ENCODE measurements around the gene TUBGCP2.

The TUBGCP2 gene

DNA sequence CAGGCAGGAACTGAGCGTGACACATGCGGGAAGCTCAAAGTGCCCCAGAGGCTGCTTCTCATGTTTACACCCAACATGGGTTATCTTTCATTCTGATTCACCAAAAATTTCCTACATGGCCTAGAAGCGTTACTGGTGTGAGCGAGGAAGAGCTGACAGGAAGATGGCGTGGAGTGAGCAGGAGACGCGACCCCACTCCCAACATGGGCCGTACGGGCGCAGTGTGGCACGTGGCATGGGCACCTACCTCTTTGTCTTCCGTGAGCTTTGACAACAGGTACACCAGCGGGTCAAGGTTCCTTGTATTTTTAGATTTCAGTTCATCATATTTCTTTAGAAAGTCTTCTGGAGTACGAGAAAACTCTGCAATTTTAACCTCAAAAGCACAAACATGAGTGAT is 8.9 kb downstream of the TUBGCP2 start:
- no peak for DNase-seq

DNA sequence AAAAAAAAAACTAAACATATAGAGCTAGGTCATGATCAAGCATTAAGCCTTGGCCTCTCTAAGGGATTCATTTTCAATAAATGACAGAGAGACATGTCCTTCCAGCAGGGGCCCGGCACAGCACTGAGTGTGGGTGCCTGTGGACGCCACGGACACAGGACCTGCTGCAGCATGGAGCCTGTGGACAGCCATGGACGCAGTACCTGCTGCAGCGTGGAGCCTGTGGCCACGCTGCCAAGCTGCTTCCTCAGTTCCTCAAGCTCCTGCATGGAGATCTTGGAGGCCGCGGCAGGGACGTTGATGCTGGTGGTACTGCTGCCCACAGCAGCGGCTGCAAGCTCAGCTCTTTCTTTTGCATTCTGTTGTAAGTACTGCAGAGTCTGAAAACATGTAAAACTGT is 9.4 kb downstream of the TUBGCP2 start:
- no peak for DNase-seq

DNA sequence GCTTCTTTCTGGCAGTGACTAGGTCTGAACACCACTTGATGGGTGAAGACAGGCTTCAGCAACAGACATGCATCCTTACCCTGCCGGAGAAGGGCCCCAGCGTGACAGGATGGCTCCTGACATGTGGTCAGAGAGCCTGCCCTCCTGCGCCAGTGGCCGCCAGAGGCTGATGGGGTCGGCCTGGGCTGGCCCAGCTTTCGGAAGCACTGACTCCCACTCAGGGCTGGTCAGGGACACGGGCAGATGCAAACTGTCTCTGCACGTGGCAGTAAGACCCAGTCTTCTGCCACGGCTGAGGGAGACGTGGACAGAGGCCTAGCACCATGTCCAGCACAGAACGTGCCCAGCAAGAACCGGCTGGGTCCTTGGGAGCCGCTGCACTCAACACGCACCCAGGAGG is 10.2 kb downstream of the TUBGCP2 start:
- no peak for DNase-seq

GRCh38 chr10:133297504-133297903 is 11.2 kb downstream of the TUBGCP2 start:
- DNase-seq = no peak

GRCh38 chr10:133295426-133296320 is 13.0 kb downstream of the TUBGCP2 start:
- no peak for DNase-seq

DNA sequence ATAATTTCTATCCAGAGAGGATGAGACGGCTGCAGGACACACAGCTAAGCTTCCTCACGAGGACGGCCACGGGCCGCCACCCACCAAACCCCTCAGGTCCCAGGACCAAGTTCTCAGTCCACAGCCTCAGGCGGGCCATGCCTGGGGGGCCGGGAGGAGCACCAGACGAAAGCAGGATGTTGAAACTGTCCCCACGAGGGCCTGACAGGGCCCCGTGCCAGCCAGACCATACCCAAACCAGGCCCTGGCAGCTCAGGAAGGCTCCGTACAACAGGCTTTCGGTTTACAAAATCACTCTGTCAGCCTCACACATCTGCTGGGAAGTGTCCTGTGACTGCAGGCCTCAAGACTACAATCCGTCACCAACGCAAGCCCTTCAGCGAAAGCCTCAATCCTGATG is 14.5 kb downstream of the TUBGCP2 start:
- DNase-seq = no peak

DNA sequence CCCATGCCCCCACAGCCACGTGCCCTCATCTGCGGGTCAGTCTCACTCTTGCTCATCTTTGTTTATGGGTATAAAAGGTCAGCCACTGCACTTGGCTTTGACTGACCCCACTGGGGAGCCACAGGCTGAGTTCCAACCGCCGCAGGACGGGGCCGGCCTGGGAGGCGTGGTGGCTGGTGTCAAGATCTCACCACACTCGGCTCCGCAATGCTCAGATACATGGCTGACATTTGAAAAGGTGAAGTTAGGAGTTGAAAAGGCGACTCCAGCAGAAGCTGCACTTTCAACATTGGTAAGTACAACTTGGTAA is 14.9 kb downstream of the TUBGCP2 start:
- DNase-seq = no peak

- no peak for DNase-seq
These were observed 15.5 kb downstream of the TUBGCP2 start for GRCh38 chr10:133292919-133293809.

GRCh38 chr10:133289761-133290160 is 18.9 kb downstream of the TUBGCP2 start:
- no peak for DNase-seq

DNA sequence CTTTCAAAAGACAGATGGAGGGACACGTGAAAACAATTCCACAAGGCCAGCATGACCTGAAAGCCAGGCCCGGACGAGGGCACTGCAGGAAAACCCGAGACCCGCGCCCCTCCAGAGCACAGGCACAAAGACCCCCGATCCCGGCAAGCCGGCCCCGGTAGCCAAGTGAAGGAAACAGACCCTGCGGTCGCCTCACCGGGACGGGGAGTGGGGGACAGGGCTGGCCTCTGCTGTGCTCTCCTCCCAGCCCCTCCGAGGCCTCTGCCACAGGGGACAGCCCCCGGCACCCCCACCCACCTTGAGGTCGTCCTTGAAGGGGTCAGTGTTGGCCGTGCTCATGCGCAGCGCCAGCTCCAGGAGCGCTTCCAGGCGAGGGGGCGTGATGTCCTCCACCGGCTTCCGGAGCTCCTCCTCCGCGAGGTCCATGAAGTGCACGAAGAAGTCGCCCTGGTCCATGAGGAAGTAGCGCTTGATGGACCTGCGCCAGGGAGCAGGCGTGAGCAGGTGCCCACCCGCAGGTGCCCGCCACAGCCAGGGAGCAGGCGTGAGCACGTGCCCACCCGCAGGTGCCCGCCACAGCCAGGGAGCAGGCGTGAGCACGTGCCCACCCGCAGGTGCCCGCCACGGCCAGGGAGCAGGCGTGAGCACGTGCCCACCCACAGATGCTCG is 20.7 kb downstream of the TUBGCP2 start:
- DNase-seq = no peak

GRCh38 chr10:133286366-133286765 is 22.3 kb downstream of the TUBGCP2 start:
- no peak for DNase-seq

DNA sequence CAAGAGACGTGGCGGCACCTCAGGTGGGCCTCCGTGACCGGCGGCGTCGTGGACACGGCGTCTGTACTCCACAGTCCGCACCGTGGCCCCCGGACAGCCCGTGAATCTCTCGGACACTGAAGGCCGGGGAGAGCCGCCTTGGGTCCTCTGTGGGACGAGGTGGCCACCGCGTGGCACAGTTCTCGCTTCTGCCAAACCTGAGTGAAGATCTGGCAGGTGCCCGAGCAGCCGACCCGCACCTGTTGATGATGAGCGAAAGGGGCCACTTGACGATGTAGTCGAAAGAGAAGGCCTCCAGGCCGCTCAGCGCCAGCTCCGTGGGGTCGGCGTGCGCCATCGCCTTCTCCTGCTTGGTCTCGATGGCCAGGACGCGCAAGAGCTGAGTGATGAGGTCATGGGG is 23.5 kb downstream of the TUBGCP2 start:
- DNase-seq = no peak

GRCh38 chr10:133283931-133284330 is 24.7 kb downstream of the TUBGCP2 start:
- no peak for DNase-seq

- no peak for DNase-seq
These were observed 25.8 kb downstream of the TUBGCP2 start for GRCh38 chr10:133282846-133283390.

GRCh38 chr10:133281628-133282372 is 26.9 kb downstream of the TUBGCP2 start:
- no peak for DNase-seq

- no peak for DNase-seq
These were observed 27.6 kb downstream of the TUBGCP2 start for GRCh38 chr10:133281084-133281483.

DNA sequence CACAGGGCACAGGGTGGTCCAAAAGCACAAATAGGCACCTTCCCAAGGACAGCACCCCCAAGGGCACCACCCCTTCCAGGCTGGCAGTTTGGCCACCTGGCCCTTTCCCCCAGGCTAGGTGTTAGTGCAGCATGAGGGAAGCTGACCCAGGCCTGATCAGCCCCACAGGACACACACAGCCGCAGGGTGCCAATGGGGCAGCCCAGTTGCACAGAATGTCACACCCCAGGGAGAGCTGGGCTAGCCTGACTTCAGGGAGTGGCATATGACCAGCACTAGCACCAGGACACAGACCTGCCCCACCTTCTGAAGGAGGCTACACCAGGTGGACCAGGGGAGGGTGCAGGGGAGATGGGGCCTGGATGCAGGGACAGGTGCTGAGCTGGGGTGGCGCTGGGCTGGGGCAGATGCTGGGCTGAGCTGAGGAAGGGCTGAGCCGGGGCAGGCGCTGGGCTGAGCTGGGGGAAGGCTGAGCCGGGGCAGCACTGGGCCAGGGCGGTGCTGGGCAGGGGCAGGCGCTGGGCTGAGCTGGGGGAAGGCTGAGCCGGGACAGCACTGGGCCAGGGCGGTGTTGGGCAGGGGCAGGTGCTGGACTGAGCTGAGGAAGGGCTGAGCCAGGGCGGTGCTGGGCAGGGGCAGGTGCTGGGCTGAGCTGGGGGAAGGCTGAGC is 28.1 kb downstream of the TUBGCP2 start:
- DNase-seq = no peak

GRCh38 chr10:133279326-133280226 is 29.1 kb downstream of the TUBGCP2 start:
- no peak for DNase-seq

DNA sequence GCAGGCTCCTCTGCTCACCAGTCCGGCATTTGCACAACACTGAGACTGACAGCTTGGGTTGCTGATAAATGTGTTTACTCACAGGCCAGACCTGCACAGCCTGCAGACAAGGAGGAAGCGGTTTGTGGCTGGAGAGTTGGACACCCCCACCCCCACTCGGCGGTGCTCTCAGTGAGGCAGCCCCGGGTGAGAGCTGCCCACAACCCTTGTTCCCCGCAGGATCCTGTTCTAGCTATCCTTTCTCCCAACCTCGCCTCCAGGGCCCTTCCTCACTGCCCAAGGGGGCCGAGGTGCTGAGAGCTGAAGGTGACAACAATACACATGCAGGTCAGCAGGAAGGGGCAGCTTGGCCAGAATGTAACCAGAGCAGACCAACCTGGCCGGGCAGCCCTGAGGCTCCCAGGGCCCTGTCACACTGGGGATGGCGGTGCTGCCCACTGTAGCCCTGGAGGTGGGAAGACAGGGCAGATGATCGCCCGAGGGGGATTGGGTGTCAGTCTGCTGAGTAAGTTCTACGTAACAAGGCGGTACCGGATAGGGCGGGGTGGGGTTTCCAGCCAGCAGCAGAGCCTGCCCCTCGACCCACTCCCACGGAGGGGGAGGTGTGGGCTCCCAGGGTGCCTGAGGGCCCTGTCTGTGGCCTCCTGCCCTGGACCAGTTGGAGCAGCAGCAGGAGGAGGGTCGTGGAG is 30.0 kb downstream of the TUBGCP2 start:
- DNase-seq = no peak

GRCh38 chr10:133277993-133278576 is 30.6 kb downstream of the TUBGCP2 start:
- no peak for DNase-seq
